ENCODE results near the gene TCF19.

- TF ChIP-seq, protein P1, sequence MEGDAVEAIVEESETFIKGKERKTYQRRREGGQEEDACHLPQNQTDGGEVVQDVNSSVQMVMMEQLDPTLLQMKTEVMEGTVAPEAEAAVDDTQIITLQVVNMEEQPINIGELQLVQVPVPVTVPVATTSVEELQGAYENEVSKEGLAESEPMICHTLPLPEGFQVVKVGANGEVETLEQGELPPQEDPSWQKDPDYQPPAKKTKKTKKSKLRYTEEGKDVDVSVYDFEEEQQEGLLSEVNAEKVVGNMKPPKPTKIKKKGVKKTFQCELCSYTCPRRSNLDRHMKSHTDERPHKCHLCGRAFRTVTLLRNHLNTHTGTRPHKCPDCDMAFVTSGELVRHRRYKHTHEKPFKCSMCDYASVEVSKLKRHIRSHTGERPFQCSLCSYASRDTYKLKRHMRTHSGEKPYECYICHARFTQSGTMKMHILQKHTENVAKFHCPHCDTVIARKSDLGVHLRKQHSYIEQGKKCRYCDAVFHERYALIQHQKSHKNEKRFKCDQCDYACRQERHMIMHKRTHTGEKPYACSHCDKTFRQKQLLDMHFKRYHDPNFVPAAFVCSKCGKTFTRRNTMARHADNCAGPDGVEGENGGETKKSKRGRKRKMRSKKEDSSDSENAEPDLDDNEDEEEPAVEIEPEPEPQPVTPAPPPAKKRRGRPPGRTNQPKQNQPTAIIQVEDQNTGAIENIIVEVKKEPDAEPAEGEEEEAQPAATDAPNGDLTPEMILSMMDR (IDR thresholded peaks at IDR 0.05) = no peak
- TF ChIP-seq POLR2A (IDR thresholded peaks at IDR 0.05) = no peak
Measured at GRCh38 chr6:31210741-31211532, 52.5 kb downstream of the TCF19 start.

Data from stomach (tissue), 4 donors.